H1 (cell line): Measurements from ENCODE around the gene TMEM269. TPM values are rescaled to one million over a fixed set of nuclear protein-coding genes. Genes with fewer than 3 reads are reported as not detected.

Experiments
- CTCF ChIP-seq, 3 experiments: IDR thresholded peaks; 1 replicate in 2 of 3; 2 replicates in 1 of 3; pipeline versions ENCODE4 v1.5.1 to v1.6.1; 2011; ENCODE audit warnings: low read length in 3 of 3, mild to moderate bottlenecking in 3 of 3, inconsistent platforms in 2 of 3, low read depth in 1 of 3, moderate library complexity in 1 of 3; ENCODE audit not compliant: insufficient read depth in 1 of 3; ENCODE audit errors: control extremely low read depth in 1 of 3
- TBP ChIP-seq: IDR thresholded peaks from 2 replicates; pipeline ENCODE4 v1.6.1; 2011; ENCODE audit warnings: low read depth, low read length, improper control_type of control experiment
- polyA plus RNA-seq, 7 experiments: library from polyadenylated mRNA; depleted of rRNA in 3 of 7; stranded (reverse) in 5 of 7; unstranded in 2 of 7; fragments of >200 nt in 5 of 7; fragments of 200-250 nt in 2 of 7; gene quantifications; 1 replicate in 5 of 7; 2 replicates in 1 of 7; 4 replicates in 1 of 7; pipeline versions ENCODE4 v1.2.1 to v1.2.3, GENCODE V29; 2011 to 2013; ENCODE audit warnings: missing spikeins in 2 of 7, mixed read lengths in 2 of 7
- total RNA-seq: library from RNA; stranded (reverse); fragmentation: NEBNext Ultra II Directional; extraction: Animal tissue kit (Norgen Biotek cat#: 25700); gene quantifications from 2 replicates; pipeline ENCODE4 v1.2.1, GENCODE V29; 2021
- TF ChIP-seq, protein P1 (sequence below): IDR thresholded peaks from 2 replicates; pipeline ENCODE4 v1.6.1; 2011; ENCODE audit warnings: low read length, improper control_type of control experiment

Gene TMEM269
- total and polyA plus RNA-seq, 2 of the 8 experiments (the other 6 are each of a cell fraction or from before 2014, with no cell fraction given) = 0.14 to 0.35 TPM

DNA sequence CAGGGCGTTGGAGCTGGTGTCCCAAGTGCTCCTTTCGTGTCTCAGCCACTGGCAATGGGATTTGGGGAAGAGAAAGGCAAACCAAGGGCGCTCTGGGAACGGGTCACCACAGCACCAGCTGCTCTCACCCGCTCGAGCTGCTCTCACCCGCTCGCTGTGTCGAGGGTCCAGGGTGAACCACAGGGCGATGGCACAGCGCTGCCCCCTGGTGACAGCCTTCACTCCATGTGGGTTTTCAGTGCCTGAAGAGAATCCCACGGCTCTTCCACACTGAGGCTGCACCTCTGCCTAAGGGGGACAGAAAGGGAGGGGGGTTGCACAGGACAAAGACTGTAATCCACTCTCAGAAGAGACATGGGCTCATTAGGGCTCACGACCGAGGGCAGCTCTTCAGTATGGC is 37.7 kb upstream of the TMEM269 start (continued):
- TF ChIP-seq CTCF (IDR thresholded peaks at IDR 0.05; ENCODE audit: control extremely low read depth in 1 of 3, insufficient read depth in 1 of 3, low read depth in 1 of 3, low read length in 3 of 3) (peak; percentile 81 to 88 (median 86)), TBP (no peak)
- TF ChIP-seq, protein P1, sequence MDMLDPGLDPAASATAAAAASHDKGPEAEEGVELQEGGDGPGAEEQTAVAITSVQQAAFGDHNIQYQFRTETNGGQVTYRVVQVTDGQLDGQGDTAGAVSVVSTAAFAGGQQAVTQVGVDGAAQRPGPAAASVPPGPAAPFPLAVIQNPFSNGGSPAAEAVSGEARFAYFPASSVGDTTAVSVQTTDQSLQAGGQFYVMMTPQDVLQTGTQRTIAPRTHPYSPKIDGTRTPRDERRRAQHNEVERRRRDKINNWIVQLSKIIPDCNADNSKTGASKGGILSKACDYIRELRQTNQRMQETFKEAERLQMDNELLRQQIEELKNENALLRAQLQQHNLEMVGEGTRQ = no peak
